ENCODE data around the gene CPA3.

The CPA3 gene

DNA sequence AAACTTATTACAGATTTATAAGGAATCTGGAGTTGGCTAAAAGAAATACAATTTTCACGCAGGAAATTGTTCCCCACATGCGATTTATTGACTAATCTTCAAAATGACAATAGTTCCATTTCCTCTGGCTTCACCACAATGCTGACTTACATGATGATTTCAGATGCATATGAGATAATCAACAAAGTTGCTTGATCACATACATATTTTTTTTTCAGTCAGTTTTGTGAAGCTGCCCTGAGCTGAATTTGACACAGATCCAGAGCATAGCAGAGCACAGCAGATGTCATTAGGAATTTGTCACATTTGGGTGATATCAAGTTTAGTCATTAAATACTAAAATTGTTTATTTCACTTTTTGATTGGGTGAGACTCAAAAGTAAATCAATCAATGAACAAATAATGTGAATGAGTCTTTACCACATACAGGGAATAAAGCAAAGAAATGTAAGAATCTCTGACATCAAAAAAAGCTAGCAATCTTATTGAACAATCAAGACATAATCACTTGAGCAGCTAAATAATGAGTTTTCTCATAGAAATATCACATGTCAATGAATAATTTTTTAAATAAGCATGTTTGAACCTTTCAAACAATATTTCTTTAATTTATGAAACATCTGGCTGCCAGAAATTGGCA, 19.2 kb upstream of the CPA3 start (continued):
- TF ChIP-seq, protein P1, sequence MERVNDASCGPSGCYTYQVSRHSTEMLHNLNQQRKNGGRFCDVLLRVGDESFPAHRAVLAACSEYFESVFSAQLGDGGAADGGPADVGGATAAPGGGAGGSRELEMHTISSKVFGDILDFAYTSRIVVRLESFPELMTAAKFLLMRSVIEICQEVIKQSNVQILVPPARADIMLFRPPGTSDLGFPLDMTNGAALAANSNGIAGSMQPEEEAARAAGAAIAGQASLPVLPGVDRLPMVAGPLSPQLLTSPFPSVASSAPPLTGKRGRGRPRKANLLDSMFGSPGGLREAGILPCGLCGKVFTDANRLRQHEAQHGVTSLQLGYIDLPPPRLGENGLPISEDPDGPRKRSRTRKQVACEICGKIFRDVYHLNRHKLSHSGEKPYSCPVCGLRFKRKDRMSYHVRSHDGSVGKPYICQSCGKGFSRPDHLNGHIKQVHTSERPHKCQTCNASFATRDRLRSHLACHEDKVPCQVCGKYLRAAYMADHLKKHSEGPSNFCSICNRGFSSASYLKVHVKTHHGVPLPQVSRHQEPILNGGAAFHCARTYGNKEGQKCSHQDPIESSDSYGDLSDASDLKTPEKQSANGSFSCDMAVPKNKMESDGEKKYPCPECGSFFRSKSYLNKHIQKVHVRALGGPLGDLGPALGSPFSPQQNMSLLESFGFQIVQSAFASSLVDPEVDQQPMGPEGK (tag by site-specific recombination; IDR thresholded peaks at IDR 0.05): no peak
- TF ChIP-seq, protein P2, sequence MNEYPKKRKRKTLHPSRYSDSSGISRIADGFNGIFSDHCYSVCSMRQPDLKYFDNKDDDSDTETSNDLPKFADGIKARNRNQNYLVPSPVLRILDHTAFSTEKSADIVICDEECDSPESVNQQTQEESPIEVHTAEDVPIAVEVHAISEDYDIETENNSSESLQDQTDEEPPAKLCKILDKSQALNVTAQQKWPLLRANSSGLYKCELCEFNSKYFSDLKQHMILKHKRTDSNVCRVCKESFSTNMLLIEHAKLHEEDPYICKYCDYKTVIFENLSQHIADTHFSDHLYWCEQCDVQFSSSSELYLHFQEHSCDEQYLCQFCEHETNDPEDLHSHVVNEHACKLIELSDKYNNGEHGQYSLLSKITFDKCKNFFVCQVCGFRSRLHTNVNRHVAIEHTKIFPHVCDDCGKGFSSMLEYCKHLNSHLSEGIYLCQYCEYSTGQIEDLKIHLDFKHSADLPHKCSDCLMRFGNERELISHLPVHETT (tag by site-specific recombination; IDR thresholded peaks at IDR 0.05): no peak
- TF ChIP-seq, protein P3, sequence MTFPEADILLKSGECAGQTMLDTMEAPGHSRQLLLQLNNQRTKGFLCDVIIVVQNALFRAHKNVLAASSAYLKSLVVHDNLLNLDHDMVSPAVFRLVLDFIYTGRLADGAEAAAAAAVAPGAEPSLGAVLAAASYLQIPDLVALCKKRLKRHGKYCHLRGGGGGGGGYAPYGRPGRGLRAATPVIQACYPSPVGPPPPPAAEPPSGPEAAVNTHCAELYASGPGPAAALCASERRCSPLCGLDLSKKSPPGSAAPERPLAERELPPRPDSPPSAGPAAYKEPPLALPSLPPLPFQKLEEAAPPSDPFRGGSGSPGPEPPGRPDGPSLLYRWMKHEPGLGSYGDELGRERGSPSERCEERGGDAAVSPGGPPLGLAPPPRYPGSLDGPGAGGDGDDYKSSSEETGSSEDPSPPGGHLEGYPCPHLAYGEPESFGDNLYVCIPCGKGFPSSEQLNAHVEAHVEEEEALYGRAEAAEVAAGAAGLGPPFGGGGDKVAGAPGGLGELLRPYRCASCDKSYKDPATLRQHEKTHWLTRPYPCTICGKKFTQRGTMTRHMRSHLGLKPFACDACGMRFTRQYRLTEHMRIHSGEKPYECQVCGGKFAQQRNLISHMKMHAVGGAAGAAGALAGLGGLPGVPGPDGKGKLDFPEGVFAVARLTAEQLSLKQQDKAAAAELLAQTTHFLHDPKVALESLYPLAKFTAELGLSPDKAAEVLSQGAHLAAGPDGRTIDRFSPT (tag by site-specific recombination; IDR thresholded peaks at IDR 0.05): no peak
- TF ChIP-seq ZFP3 (tag by site-specific recombination; IDR thresholded peaks at IDR 0.05; ENCODE audit: low read depth) (no peak), ZXDB (tag by site-specific recombination; IDR thresholded peaks at IDR 0.05) (no peak), GLIS2 (tag by site-specific recombination; IDR thresholded peaks at IDR 0.05) (no peak), ZNF155 (tag by site-specific recombination; IDR thresholded peaks at IDR 0.05) (no peak)

DNA sequence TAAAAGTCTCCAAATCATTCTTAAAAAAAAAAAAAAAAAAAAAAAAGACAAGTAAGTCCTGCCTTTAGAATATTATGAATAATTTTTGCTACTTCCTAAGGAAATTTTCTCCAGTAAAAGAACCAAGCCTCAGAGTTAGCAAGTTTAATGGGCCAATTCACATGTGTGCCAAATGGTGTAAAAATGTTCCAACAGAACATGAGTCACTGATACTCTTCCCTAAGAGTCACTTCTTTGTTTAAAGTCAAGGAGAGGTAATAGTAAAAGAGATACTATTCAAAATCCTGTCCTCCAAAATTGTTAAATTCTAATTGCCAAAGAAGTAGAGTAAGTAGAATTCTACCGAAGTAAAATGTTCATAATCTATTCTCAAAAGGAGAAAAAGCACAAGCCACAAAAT, 17.7 kb upstream of the CPA3 start:
- Histone ChIP-seq H3K27ac (ENCODE audit: extremely low read depth, low read depth, low read length) (no peak overlapping the region), H3K9me3 (ENCODE audit: control insufficient read depth, insufficient read depth, low read depth, low read length) (no peaks in the 10 kb centered on the region), H3K4me1 (ENCODE audit: control insufficient read depth, insufficient read depth, low read length) (no peaks in the 10 kb centered on the region), H3K4me3 (ENCODE audit: low read depth, low read length) (no peak overlapping the region), H3K36me3 (ENCODE audit: control insufficient read depth in 2 of 2, insufficient read depth in 1 of 2, low read length in 2 of 2) (no peaks in the 10 kb centered on the region)
- CTCF ChIA-PET: no interaction called here
- POLR2A ChIA-PET: no interaction called here
- TF ChIP-seq, protein P4, sequence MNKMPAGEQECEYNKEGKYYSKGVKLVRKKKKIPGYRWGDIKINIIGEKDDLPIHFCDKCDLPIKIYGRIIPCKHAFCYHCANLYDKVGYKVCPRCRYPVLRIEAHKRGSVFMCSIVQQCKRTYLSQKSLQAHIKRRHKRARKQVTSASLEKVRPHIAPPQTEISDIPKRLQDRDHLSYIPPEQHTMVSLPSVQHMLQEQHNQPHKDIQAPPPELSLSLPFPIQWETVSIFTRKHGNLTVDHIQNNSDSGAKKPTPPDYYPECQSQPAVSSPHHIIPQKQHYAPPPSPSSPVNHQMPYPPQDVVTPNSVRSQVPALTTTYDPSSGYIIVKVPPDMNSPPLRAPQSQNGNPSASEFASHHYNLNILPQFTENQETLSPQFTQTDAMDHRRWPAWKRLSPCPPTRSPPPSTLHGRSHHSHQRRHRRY (tag by site-specific recombination; IDR thresholded peaks at IDR 0.05): no peak
- TF ChIP-seq ZNF529 (tag by site-specific recombination; IDR thresholded peaks at IDR 0.05; ENCODE audit: insufficient replicate concordance) (no peak), ZNF24 (tag by site-specific recombination; IDR thresholded peaks at IDR 0.05) (no peak), ZNF596 (tag by site-specific recombination; IDR thresholded peaks at IDR 0.05) (no peak)

DNA sequence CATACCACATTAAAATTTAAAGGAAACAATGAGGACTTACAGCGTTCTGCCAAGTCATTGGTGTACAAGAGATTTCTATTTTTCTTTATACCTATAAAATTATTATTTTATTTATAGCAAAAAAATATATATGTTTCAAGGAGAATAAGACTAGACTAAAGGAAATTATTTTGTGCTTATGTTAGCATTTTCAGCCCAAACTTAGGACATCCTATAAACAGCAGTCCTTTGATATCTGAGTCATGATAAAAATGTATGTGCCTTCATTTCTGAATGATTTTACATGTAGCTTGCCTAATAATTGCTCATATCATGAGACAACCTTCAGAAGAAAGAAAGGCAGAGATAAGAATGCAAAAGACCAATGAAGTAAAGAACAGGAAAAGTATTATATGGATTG, 16.7 kb upstream of the CPA3 start:
- Histone ChIP-seq H3K4me3 (ENCODE audit: low read depth, low read length) (no peak overlapping the region), H3K36me3 (ENCODE audit: control insufficient read depth in 2 of 2, insufficient read depth in 1 of 2, low read length in 2 of 2) (no peaks in the 10 kb centered on the region), H3K27ac (ENCODE audit: extremely low read depth, low read depth, low read length) (no peak overlapping the region), H3K9me3 (ENCODE audit: control insufficient read depth, insufficient read depth, low read depth, low read length) (no peaks in the 10 kb centered on the region), H3K4me1 (ENCODE audit: control insufficient read depth, insufficient read depth, low read length) (no peaks in the 10 kb centered on the region)
- TF ChIP-seq ZNF155 (tag by site-specific recombination; IDR thresholded peaks at IDR 0.05) (no peak), ZNF266 (tag by site-specific recombination; IDR thresholded peaks at IDR 0.05; ENCODE audit: low read depth) (no peak), ZSCAN23 (tag by site-specific recombination; IDR thresholded peaks at IDR 0.05) (no peak), ZNF341 (tag by site-specific recombination; IDR thresholded peaks at IDR 0.05; ENCODE audit: low read depth) (no peak)
- POLR2A ChIA-PET: no interaction called here
- CTCF ChIA-PET: interaction anchor here (1.4 kb wide), 1 partner anchor 121 kb away, joined by 5 read pairs; no protein-coding TSS in a partner anchor
